Hematopoietic multipotent progenitor cell treated with erythropoietin and hydrocortisone succinate and interleukin-3 and kit ligand, for 8 days (in vitro differentiated cells): ENCODE data around the gene PRELID3B.
"Not testable (repeated sequence)": the region's sequence is repeated elsewhere in the genome, so short reads cannot be mapped to it uniquely, and the experiment has no call there.

Experiments
- DNase-seq: peaks from one replicate; pipeline ENCODE4 v3.0.0-alpha.2; 2015

The PRELID3B gene

GRCh38 chr20:59025086-59025485 lies 17.5 kb downstream of the PRELID3B start:
- DNase-seq = no peak

GRCh38 chr20:59024111-59024530 lies 18.5 kb downstream of the PRELID3B start:
- no peak for DNase-seq

- DNase-seq = no peak
Observed at GRCh38 chr20:59023616-59024015, 19.0 kb downstream of the PRELID3B start.

- no peak for DNase-seq
Observed at GRCh38 chr20:59022754-59023153, 19.8 kb downstream of the PRELID3B start.

- peak; percentile 98 for DNase-seq
Observed at GRCh38 chr20:59020938-59021551, 21.5 kb downstream of the PRELID3B start.

- peak; percentile 61 for DNase-seq
Observed at GRCh38 chr20:59019217-59019616, 23.4 kb downstream of the PRELID3B start, which contains the start of gene TUBB1. Gene TUBB1, plus strand, starts transcription at chr20:59019429. Its CDS starts 94 bp downstream, at chr20:59019523.

- no peak for DNase-seq
Observed at GRCh38 chr20:59018817-59019216, 23.8 kb downstream of the PRELID3B start.

- no peak for DNase-seq
Observed at GRCh38 chr20:59017493-59018231, 24.9 kb downstream of the PRELID3B start.

GRCh38 chr20:59016795-59017492 lies 25.6 kb downstream of the PRELID3B start:
- peak; percentile 37 for DNase-seq

- peak; percentile 68 for DNase-seq
Observed at GRCh38 chr20:59015812-59016711, 26.5 kb downstream of the PRELID3B start.

GRCh38 chr20:59015411-59015810 lies 27.2 kb downstream of the PRELID3B start:
- DNase-seq = no peak

GRCh38 chr20:59014680-59015389 lies 27.8 kb downstream of the PRELID3B start:
- DNase-seq = peak; percentile 44

GRCh38 chr20:59013959-59014608 lies 28.5 kb downstream of the PRELID3B start:
- DNase-seq = no peak

GRCh38 chr20:59013031-59013951 lies 29.3 kb downstream of the PRELID3B start:
- no peak for DNase-seq

GRCh38 chr20:59011874-59012157 lies 30.8 kb downstream of the PRELID3B start:
- DNase-seq = not testable (repeated sequence)

- DNase-seq = peak; percentile 86
Observed at GRCh38 chr20:59010995-59011873, 31.4 kb downstream of the PRELID3B start.

- DNase-seq = no peak
Observed at GRCh38 chr20:59010321-59010994, 32.1 kb downstream of the PRELID3B start.

- no peak for DNase-seq
Observed at GRCh38 chr20:59008715-59009336, 33.8 kb downstream of the PRELID3B start.
